GM19328 (cell line): ENCODE measurements around the gene ZNF622.
"Not testable (repeated sequence)": the region's sequence is repeated elsewhere in the genome, so short reads cannot be mapped to it uniquely, and the experiment has no call there.

Source experiments
- ATAC-seq: cut with Tn5 transposase; IDR thresholded peaks from one replicate; pipeline ENCODE4 v1.9.1; 2021; ENCODE audit warnings: mild to moderate bottlenecking, moderate library complexity; ENCODE audit not compliant: unreplicated experiment

ZNF622 gene

DNA sequence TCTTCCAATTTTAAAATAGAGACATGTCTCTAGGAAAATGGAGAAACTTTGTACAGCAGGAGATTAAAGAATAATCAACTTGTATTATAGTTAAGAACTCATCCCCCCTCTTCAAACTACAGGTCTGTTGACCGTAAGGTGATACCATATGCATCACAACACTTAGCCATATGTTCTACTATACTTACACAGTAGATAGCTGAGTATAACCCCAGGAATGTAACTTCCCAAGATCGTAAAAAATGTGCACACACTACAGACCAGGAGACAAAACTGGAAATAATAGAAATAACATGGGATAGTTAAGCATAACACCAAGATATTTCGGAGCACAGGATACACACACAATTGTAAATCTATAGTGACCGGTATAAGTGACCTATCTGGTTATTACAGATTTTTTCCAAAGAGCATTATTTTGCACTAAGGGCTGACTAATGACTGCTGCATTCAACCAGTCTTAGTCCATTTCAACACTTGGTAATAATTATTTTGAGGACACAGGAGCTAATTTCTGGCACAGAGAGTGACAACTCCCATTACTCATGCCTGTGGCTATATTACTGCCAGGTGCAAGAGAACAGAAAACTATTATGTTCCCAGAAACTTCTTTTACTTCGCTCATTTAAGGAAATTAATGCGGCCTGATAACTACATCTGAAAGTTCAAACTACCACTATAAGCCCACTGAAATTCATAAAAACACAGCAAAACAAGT lies 15.4 kb upstream of the ZNF622 start:
- ATAC-seq, result no peak

DNA sequence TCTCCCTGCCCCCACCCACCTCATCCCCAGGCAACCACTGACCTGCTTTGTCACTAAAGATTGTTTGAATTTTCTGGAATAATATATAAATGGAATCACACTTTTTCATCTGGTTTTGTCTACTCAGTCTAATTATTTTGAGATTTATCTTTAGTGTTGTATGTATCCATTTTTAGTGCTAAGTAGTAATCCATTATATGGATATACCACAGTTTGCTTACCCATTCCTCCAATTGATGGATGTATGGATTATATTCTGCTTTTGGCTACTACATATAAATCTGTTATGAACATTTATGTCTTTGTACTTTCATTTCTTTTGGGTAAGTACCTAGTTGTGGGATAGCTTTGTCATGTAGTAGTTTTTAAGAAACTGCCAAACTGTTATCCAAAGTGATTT lies 14.5 kb upstream of the ZNF622 start:
- ATAC-seq, result no peak

DNA sequence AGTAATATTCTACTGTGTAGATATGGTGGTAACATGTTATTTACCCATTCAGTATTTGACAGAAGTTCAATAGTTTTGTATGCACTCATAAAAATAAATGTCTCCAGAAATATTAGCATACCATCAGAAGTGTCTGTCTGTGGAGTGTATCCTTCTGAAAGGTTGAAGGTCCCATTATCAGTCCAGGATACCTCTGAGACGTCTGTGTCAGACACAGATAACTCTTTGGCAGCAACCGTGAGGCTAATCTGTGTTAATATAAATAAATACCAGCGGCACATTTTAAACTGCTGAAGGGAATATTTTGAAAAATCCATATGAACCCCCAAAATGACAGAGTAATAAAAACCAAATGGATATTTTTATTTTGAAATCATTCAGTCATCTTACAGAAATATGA lies 11.9 kb upstream of the ZNF622 start:
- no peak for ATAC-seq

GRCh38 chr5:16476417-16476816 lies 10.8 kb upstream of the ZNF622 start:
- not testable (repeated sequence) for ATAC-seq

- ATAC-seq, result no peak
These were observed 5.8 kb upstream of the ZNF622 start for GRCh38 chr5:16471387-16471786.

- ATAC-seq, result peak; percentile 65
These were observed 2.0 kb upstream of the ZNF622 start for GRCh38 chr5:16467363-16468219.

DNA sequence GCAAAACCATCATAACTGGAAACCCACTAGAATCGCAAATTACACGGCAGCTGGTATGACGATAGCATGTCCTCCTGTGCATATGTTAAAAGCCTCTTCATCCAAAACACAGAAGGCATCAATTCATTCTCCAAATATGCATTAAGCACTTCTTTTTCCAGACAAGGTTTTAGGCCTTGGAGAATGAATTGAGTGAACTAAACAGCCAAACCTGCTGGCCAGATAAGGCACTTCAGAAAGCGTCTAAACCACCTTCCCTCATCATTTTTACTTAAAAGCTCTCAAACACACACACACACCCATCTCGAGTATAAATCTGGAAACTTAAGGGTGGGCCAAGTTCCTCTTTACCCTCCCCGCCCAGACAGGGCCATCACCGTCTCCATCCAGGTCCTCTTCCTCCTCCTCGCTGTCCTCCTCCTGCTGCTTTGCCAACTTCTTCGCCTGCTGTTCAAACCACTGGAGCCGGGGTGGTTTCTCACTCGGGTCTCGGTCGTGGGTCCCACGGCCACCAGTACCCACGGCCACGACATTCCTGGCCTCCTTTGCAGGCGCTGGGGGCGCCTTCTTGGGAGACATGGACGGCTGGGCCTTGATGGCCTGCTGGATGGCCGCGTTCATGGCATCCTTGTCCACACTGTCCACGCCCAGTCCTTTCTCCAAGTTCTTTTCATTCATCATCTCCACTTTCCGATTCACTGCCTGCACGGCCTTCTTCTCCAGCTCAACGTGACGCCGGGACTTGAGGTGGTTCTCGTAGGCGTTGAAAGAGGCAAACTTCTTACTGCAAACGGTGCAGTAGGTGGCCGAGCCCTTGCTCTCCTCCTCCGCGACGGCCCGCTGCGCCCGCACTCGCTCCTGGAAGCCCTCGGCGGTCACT lies 696 bp downstream of the ZNF622 start:
- ATAC-seq, result no peak

DNA sequence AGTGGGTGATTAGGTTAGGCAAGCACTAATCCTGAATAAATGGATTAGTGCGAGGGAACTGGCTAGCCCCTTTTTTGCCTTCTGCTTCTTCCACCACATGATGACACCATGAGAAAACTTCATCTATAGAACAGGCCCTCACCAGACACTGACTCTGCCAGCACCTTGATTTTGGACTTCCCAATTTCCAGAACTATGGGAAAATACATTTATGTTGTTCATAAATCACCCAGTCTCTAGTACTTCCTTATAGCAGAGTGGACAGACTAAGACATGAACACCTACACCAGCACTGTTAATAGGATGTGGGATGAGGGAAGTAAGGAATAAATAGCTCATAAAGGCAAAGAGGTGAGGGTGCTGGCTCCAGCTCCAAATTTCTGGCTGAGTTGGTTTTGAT lies 1.4 kb downstream of the ZNF622 start:
- no peak for ATAC-seq

- ATAC-seq, result no peak
These were observed 3.8 kb downstream of the ZNF622 start for GRCh38 chr5:16461782-16462181.

GRCh38 chr5:16461026-16461425 lies 4.6 kb downstream of the ZNF622 start:
- ATAC-seq, result no peak

DNA sequence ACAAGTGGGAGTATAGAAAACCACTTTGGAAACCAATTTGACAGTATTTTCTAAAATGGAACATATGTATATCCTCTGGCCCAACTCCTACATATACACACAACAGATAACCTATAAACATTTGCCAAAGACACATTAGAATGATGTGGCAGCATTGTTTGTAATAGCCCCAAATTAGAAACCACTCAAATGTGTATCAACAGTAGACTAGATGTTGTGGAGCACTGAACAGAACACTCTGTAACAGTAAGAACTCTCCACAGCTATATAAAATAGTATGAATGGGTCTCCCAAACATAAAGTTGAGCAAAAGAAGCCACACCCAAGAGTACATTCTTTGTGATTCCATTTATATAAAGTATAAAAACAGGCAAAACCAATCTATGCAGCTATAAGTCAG lies 6.1 kb downstream of the ZNF622 start:
- ATAC-seq, result no peak

DNA sequence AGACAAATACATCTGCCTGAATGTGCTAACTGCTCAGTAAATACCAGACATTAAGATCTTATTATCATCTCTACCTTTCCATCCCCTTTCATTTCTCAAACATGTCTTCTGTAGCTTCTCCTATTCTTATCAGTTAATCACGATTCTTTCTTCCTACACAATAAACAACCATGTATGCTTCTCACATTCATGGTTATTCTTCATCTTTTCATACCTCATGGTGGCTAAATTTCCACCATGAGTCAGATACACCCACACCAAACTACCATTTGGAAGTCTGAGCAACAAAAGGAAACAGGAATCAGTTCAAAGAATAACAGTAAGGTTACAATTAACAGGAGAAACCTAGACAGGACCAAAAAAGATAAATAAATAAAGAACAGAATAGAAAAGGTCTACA lies 7.7 kb downstream of the ZNF622 start:
- ATAC-seq, result no peak

- no peak for ATAC-seq
These were observed 8.1 kb downstream of the ZNF622 start for GRCh38 chr5:16457451-16457850.

DNA sequence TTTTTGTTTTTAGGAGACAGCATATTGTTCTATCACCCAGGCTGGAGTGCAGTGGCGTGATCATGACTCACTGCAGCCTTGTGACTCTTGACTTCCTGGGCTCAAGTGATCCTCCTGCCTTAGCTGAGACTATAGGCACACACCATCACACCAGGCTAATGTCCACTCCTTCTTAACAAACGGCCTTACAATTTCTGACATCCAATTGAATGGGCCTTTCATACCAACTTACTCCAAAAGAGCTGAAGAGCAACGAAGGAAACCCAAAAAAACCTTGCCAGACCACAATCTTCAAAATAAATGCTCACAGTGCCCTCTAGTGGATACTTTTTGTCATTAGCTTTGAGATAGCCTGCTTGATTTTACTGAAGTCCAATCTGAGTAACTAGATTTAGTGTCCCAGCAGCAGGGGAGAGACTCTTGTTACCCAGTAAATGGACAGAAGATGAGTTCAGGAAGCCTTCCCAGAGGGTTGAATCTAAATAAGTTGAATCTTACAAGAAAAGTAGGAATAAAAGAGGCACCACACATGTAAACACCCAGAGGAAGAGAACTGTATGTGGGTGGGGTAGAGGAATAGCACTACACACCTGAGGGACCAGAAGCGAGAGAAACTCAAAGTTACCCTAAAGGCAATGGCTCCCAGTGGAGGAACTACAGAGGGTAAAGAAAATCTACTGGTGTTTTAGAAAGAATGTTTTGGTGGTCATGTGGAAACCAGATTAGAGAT lies 9.3 kb downstream of the ZNF622 start:
- ATAC-seq, result peak; percentile 53

DNA sequence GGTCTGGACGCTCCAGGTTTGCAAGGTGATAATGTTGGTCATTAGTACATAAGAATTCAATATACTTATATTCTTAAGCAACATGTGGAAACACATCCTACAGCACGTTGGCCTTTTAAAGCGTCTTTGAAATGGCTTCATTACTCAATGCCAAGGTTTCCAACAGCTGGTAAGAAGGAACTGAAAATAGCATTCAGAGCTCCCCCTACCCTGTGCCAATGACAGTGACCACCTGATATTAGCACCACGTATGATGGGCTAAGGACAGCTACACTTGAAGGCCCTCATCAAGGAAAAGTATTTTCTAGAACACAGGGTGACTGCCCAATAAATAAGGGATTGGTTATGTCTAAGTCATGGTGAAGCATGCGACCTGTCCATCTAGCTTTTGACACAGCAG lies 9.9 kb downstream of the ZNF622 start:
- no peak for ATAC-seq

DNA sequence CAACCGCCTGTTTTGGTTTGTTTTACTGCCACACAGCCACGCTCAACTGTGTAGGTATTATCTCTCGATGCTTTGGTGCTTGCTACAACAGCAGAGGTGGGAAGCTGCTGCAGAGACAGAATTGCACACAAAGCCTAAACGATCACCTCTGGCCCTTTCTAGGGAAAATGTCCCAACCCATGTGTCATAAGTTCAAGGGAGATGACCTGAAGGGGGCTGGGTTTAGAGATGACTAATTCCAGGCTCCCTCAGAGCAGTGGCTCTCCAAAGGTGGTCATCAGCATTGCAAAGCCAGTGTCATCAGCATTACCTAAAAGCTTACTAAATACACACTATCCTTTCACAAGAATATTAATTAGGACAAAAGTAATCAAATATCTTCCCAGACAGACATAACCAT lies 10.9 kb downstream of the ZNF622 start:
- no peak for ATAC-seq

DNA sequence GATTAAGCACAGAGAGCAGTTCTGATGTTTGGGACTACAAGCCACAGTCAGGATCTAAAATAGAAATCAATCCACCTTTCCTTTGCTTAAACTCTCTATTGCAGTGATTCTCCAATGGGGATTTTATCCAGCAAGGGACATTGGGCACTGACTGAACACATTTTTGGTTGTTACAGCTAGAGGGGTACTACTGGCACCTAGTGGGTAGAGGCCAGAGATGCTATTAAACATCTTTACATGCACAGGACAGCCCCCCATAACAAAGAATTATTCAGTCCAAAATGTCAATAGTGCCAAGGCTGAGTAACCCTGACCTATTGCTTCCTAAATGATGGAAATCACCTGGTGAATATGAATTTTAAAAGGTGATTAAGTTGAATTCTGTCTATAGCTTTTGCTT lies 12.0 kb downstream of the ZNF622 start:
- no peak for ATAC-seq

DNA sequence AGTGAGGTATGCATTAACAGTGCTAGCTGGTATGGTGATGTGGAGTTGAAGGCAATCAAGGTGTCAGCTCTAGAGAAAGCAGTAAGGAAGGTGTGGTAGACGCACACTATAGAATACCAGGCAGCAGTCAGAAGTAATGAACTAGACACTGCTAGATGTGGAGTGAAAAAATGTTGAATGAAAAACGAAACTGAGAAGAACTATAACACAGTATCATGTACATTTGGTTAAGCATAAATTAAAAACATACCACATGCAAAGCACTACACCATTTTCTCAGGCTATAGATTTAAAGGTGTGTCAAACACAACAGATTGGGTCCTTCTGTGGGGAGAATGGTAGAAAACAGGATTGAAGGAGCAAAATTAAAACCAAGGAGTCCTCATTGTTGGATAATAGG lies 15.4 kb downstream of the ZNF622 start:
- peak; percentile 48 for ATAC-seq

- no peak for ATAC-seq
These were observed 18.6 kb downstream of the ZNF622 start for GRCh38 chr5:16446993-16447392.

DNA sequence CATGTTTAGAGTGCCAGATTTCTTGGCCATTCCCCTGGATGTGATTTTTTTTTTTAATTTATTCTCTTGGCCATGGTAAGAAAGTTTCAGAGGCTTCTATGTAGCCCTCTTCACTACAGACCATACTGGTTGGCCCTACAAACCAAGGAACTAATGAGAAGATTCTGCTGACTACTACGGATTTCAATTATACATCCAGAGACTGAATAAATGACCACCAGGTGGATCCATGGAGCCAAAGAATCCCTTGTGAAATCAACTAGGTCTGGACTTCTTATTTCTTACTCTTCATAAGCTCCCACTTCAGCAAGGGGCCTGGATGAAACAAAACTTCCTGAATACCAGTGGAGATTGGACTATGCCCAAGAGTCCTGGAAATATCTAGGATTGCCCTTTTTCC lies 27.6 kb downstream of the ZNF622 start:
- no peak for ATAC-seq
